Body of pancreas (tissue), 4 donors: Measurements from ENCODE around the gene PLA2G4B.

ENCODE experiments used
- CTCF ChIP-seq, 7 experiments: fragments of 450-650 bp in 4 of 7; fragments of 200-600 bp in 3 of 7; sonication (generic) in 3 of 7; IDR thresholded peaks; one replicate each; pipeline ENCODE4 v1.5.1; 2016 to 2019; ENCODE audit warnings: antibody characterized with exemption in 7 of 7
- POLR2A ChIP-seq, 3 donors: fragments of 450-650 bp; IDR thresholded peaks; one replicate each; pipeline ENCODE4 v1.6.1; 2016; ENCODE audit warnings: antibody characterized with exemption in 3 of 3, mild to moderate bottlenecking in 2 of 3

GRCh38 chr15:41888662-41889253, 50.1 kb downstream of the PLA2G4B start:
- TF ChIP-seq POLR2A (IDR thresholded peaks at IDR 0.05) (no peak), CTCF (IDR thresholded peaks at IDR 0.05) (no peak)
